ENCODE measurements around the gene NNMT. TPM values are rescaled to one million over a fixed set of nuclear protein-coding genes. Genes with fewer than 3 reads are reported as not detected.

Gene NNMT
- total RNA-seq, 1 experiment from 2014 or later: not detected

DNA sequence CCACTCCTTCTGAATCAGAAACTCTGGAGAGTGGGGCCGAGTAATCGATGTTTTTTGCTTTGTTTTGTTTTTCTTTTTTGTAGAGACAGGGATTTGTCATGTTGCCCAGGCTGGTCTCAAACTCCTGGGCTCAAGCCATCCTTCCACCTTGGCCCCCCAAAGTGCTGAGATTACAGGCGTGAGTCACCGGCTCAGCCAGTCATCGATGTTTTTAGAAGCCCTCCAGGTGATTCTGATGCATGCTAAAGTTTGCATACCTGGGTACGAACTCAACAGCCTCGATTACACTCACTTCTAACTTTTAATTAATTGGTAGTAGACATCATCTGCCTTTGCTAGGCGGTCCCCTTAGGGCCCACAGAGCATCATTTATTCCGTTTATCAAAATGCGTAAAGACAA is 53.8 kb downstream of the NNMT start:
- POLR2A ChIA-PET (ENCODE audit: unreplicated experiment): no interaction called here
- TF ChIP-seq, protein P1, sequence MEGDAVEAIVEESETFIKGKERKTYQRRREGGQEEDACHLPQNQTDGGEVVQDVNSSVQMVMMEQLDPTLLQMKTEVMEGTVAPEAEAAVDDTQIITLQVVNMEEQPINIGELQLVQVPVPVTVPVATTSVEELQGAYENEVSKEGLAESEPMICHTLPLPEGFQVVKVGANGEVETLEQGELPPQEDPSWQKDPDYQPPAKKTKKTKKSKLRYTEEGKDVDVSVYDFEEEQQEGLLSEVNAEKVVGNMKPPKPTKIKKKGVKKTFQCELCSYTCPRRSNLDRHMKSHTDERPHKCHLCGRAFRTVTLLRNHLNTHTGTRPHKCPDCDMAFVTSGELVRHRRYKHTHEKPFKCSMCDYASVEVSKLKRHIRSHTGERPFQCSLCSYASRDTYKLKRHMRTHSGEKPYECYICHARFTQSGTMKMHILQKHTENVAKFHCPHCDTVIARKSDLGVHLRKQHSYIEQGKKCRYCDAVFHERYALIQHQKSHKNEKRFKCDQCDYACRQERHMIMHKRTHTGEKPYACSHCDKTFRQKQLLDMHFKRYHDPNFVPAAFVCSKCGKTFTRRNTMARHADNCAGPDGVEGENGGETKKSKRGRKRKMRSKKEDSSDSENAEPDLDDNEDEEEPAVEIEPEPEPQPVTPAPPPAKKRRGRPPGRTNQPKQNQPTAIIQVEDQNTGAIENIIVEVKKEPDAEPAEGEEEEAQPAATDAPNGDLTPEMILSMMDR (conservative IDR thresholded peaks at IDR 0.05): no peak
- TF ChIP-seq EZH2 (IDR thresholded peaks at IDR 0.05; ENCODE audit: low read depth): no peak
- H3K4me3 ChIP-seq: no peak overlapping the region
- H3K4me1 ChIP-seq (replicated peaks; ENCODE audit: insufficient read depth): peaks cover 11% of the 10 kb centered on the region
- H3F3A ChIP-seq (ENCODE audit: insufficient read depth, low read depth): 0 out of 2 replicates have a peak, but pooled peaks cover 4% of the 10 kb centered on the region
- no peak overlapping the region for H2AFZ ChIP-seq
- no peaks in the 10 kb centered on the region for H3K36me3 ChIP-seq (ENCODE audit: low read depth)
- no peak for DNase-seq
- no peak overlapping the region for H3K27ac ChIP-seq
- BruUV-seq (replicated peaks): no TSS peak
- no peaks in the 10 kb centered on the region for H4K20me1 ChIP-seq (ENCODE audit: insufficient read depth)
- H3K9me3 ChIP-seq (ENCODE audit: insufficient read depth, low read depth): no peaks in the 10 kb centered on the region
- CTCF ChIA-PET: no interaction called here
- H3K4me2 ChIP-seq: no peak overlapping the region
- H3K79me2 ChIP-seq (ENCODE audit: low read depth): no peaks in the 10 kb centered on the region
- no peaks in the 10 kb centered on the region for H3K27me3 ChIP-seq (ENCODE audit: insufficient read depth, low read depth)
- intact Hi-C loops (cut with micrococcal nuclease; ENCODE audit: unreplicated experiment): no loop called here
- H3K9me2 ChIP-seq (ENCODE audit: insufficient read depth): no peaks in the 10 kb centered on the region

DNA sequence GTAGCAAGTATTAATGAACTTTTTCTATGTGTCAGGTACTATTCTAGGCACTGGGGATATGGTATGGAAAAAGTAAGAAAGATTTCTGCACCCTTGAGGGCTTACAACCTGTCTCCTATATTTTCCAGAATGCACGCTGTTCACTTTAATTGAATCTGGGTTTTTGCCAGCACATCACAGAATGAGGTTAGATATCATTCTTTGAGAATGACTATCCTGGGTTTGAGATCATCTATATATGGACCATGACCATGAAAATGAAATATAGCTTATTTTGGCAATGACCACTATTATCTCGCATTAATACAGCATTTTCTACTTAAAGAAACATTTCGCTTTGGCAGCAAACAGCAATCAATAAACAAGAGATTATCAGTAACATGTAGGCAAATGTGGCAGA is 57.2 kb downstream of the NNMT start:
- Histone ChIP-seq H3K27ac (no peak overlapping the region), H3K79me2 (ENCODE audit: low read depth) (no peaks in the 10 kb centered on the region), H3K4me1 (replicated peaks; ENCODE audit: insufficient read depth) (peaks cover 10% of the 10 kb centered on the region), H3K9me2 (ENCODE audit: insufficient read depth) (no peaks in the 10 kb centered on the region), H3K4me3 (no peak overlapping the region), H3K4me2 (no peak overlapping the region), H4K20me1 (ENCODE audit: insufficient read depth) (no peaks in the 10 kb centered on the region), H3F3A (ENCODE audit: insufficient read depth, low read depth) (0 out of 2 replicates have a peak, but pooled peaks cover 4% of the 10 kb centered on the region), H3K36me3 (ENCODE audit: low read depth) (no peaks in the 10 kb centered on the region), H3K9me3 (ENCODE audit: insufficient read depth, low read depth) (no peaks in the 10 kb centered on the region), H2AFZ (no peak overlapping the region), H3K27me3 (ENCODE audit: insufficient read depth, low read depth) (no peaks in the 10 kb centered on the region)
- ChIA-PET CTCF (no interaction called here), POLR2A (ENCODE audit: unreplicated experiment) (no interaction called here)
- intact Hi-C loops (cut with micrococcal nuclease; ENCODE audit: unreplicated experiment): no loop called here
- no peak for DNase-seq
- no TSS peak for BruUV-seq (replicated peaks)
- no peak for TF ChIP-seq EZH2 (IDR thresholded peaks at IDR 0.05; ENCODE audit: low read depth)
- TF ChIP-seq, protein P1 (conservative IDR thresholded peaks at IDR 0.05): no peak

DNA sequence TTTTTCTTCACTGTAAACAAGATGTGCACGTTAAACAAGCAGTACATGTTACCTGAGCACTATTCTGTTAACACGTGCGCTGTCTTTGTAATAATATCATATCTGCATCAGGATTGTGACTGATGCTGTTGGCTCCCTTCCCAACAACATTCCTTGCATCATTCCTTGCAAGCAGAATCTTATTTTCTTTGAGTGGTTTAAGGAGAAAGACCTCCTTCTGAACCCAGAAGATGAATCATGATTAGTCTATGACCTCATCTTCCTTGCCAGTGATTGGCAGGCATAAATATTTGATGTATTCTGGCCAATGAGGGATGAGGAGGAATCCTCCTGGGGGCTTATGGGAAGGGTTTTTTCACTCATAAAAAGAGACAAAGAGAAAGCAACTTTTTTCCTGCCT is 57.9 kb downstream of the NNMT start:
- H3K79me2 ChIP-seq (ENCODE audit: low read depth): no peaks in the 10 kb centered on the region
- H3K9me2 ChIP-seq (ENCODE audit: insufficient read depth): no peaks in the 10 kb centered on the region
- no peak overlapping the region for H3K4me3 ChIP-seq
- 0 out of 2 replicates have a peak, but pooled peaks cover 3% of the 10 kb centered on the region for H3F3A ChIP-seq (ENCODE audit: insufficient read depth, low read depth)
- intact Hi-C loops (cut with micrococcal nuclease; ENCODE audit: unreplicated experiment): no loop called here
- H3K4me1 ChIP-seq (replicated peaks; ENCODE audit: insufficient read depth): peaks cover 4% of the 10 kb centered on the region
- peak; percentile 47 to 75 for DNase-seq
- ChIA-PET CTCF (no interaction called here), POLR2A (ENCODE audit: unreplicated experiment) (no interaction called here)
- no peaks in the 10 kb centered on the region for H3K36me3 ChIP-seq (ENCODE audit: low read depth)
- no peaks in the 10 kb centered on the region for H3K9me3 ChIP-seq (ENCODE audit: insufficient read depth, low read depth)
- H4K20me1 ChIP-seq (ENCODE audit: insufficient read depth): no peaks in the 10 kb centered on the region
- TF ChIP-seq, protein P1 (conservative IDR thresholded peaks at IDR 0.05): no peak
- TF ChIP-seq EZH2 (IDR thresholded peaks at IDR 0.05; ENCODE audit: low read depth): no peak
- H3K4me2 ChIP-seq: no peak overlapping the region
- BruUV-seq (replicated peaks): no TSS peak
- H3K27ac ChIP-seq: no peak overlapping the region
- H3K27me3 ChIP-seq (ENCODE audit: insufficient read depth, low read depth): no peaks in the 10 kb centered on the region
- H2AFZ ChIP-seq: no peak overlapping the region

Measured in PC-9 (cell line).